ENCODE measurements around the gene MUC5AC. TPM values are rescaled to one million over a fixed set of nuclear protein-coding genes. Genes with fewer than 3 reads are reported as not detected.

Gene MUC5AC
- polyA plus RNA-seq, 1 donor (not counting 4 experiments of a cell fraction or from before 2014, with no cell fraction given) = not detected

DNA sequence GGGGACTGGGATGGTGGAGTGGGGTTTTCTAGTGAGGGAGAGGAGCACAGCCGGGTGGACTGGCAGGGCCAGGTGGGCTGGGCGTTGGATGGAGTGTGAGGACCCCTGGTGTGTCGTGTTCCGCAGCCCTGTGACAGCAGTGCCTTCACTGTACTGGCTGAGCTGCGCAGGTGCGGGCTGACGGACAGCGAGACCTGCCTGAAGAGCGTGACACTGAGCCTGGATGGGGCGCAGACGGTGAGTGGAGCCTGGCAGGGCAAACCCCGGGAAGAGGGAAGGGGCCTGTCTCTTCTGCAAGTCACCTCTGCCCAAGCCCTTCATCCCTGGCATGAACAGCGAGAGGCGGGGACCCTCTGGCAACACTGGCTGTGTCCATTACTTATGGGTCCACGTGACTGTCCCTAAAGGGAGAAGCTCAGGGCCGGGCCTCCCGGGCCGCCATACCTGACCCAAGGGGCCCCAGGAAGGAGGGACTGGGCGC is 10.0 kb downstream of the MUC5AC start:
- dilution Hi-C loops (cut with MboI; ENCODE audit: extremely low pct_ligation_motif_present, low sequenced_read_pairs) = no loop called here
- no peak for FAIRE-seq

DNA sequence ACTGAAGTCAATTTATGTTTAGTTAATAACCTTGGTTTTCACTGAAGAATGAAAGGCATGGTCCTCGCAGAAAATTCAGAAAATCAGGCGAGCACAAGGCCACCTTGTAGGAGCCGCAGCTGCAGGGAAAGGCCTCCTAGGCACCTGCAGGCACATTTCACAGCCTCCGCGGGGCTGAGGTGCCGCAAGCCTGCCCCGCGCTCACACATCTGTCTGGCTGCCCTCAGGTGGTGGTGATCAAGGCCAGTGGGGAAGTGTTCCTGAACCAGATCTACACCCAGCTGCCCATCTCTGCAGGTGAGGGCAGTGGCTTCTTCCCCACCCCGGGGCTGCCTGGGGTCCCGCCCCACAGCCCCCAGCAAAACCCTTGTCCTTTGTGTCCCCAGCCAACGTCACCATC is 10.5 kb downstream of the MUC5AC start:
- Histone ChIP-seq H3K9me1 (ENCODE audit: control insufficient read depth, extremely low read depth, insufficient read depth, low read length) (no peaks in the 10 kb centered on the region), H3K4me2 (ENCODE audit: control insufficient read depth, extremely low read depth, insufficient read depth, low read depth, low read length) (no peak overlapping the region), H2AFZ (ENCODE audit: control insufficient read depth, low read length) (no peak overlapping the region), H4K20me1 (ENCODE audit: control insufficient read depth, extremely low read depth, insufficient read depth, low read length) (no peaks in the 10 kb centered on the region), H3K27ac (ENCODE audit: control insufficient read depth, insufficient read depth, low read length) (no peak overlapping the region), H3K79me2 (ENCODE audit: control insufficient read depth, insufficient read depth, low read length) (no peaks in the 10 kb centered on the region), H3K9me3 (ENCODE audit: control insufficient read depth, low read depth, low read length) (peaks cover 2% of the 10 kb centered on the region), H3K36me3 (ENCODE audit: control insufficient read depth in 2 of 2, extremely low read depth in 1 of 2, insufficient read depth in 2 of 2, low read length in 2 of 2) (no peaks in the 10 kb centered on the region), H3K4me3 (ENCODE audit: control insufficient read depth in 2 of 3, extremely low read depth in 1 of 3, insufficient read depth in 2 of 3, low read depth in 1 of 3, low read length in 3 of 3) (no peak overlapping the region), H3K9ac (ENCODE audit: control insufficient read depth, extremely low read depth, insufficient read depth, low read length) (no peak overlapping the region), H3K27me3 (ENCODE audit: control insufficient read depth, extremely low read depth, insufficient read depth, low read length) (no peaks in the 10 kb centered on the region), H3K4me1 (ENCODE audit: control insufficient read depth, extremely low read depth, insufficient read depth, low read length) (no peaks in the 10 kb centered on the region)
- DNase-seq (ENCODE audit: low read depth, low spot score) (no peak), FAIRE-seq (no peak)
- dilution Hi-C loops (cut with MboI; ENCODE audit: extremely low pct_ligation_motif_present, low sequenced_read_pairs) = no loop called here
- no peak for TF ChIP-seq EZH2 (IDR thresholded peaks at IDR 0.05; ENCODE audit: low read length)
- TF ChIP-seq CTCF (optimal IDR thresholded peaks at IDR 0.05 in 1 of 3, IDR thresholded peaks at IDR 0.05 in 1 of 3, conservative IDR thresholded peaks at IDR 0.05 in 1 of 3; ENCODE audit: extremely low read depth in 1 of 3, insufficient read depth in 2 of 3, low read length in 3 of 3) = no peak

More for the DNA sequence above, 10.0 kb downstream of the MUC5AC start:
- no peaks in the 10 kb centered on the region for H4K20me1 ChIP-seq (ENCODE audit: control insufficient read depth, extremely low read depth, insufficient read depth, low read length)
- H3K36me3 ChIP-seq (ENCODE audit: control insufficient read depth in 2 of 2, extremely low read depth in 1 of 2, insufficient read depth in 2 of 2, low read length in 2 of 2) = no peaks in the 10 kb centered on the region
- H3K9me1 ChIP-seq (ENCODE audit: control insufficient read depth, extremely low read depth, insufficient read depth, low read length) = no peaks in the 10 kb centered on the region
- TF ChIP-seq CTCF (optimal IDR thresholded peaks at IDR 0.05 in 1 of 3, IDR thresholded peaks at IDR 0.05 in 1 of 3, conservative IDR thresholded peaks at IDR 0.05 in 1 of 3; ENCODE audit: extremely low read depth in 1 of 3, insufficient read depth in 2 of 3, low read length in 3 of 3) (no peak), EZH2 (IDR thresholded peaks at IDR 0.05; ENCODE audit: low read length) (no peak)
- H3K27me3 ChIP-seq (ENCODE audit: control insufficient read depth, extremely low read depth, insufficient read depth, low read length) = no peaks in the 10 kb centered on the region
- H3K79me2 ChIP-seq (ENCODE audit: control insufficient read depth, insufficient read depth, low read length) = no peaks in the 10 kb centered on the region
- no peak overlapping the region for H3K9ac ChIP-seq (ENCODE audit: control insufficient read depth, extremely low read depth, insufficient read depth, low read length)
- peaks cover 2% of the 10 kb centered on the region for H3K9me3 ChIP-seq (ENCODE audit: control insufficient read depth, low read depth, low read length)
- H3K4me2 ChIP-seq (ENCODE audit: control insufficient read depth, extremely low read depth, insufficient read depth, low read depth, low read length) = no peak overlapping the region
- H2AFZ ChIP-seq (ENCODE audit: control insufficient read depth, low read length) = no peak overlapping the region
- no peak overlapping the region for H3K27ac ChIP-seq (ENCODE audit: control insufficient read depth, insufficient read depth, low read length)
- no peak for DNase-seq (ENCODE audit: low read depth, low spot score)
- no peaks in the 10 kb centered on the region for H3K4me1 ChIP-seq (ENCODE audit: control insufficient read depth, extremely low read depth, insufficient read depth, low read length)
- H3K4me3 ChIP-seq (ENCODE audit: control insufficient read depth in 2 of 3, extremely low read depth in 1 of 3, insufficient read depth in 2 of 3, low read depth in 1 of 3, low read length in 3 of 3) = no peak overlapping the region
